Neural progenitor cell (in vitro differentiated cells): ENCODE results near the gene EFS.

Experiments used
- CTCF ChIP-seq: fragments of 200-600 bp; sonication (generic); IDR thresholded peaks from 2 replicates; pipeline ENCODE4 v1.5.1; 2017; ENCODE audit warnings: antibody characterized with exemption, mild to moderate bottlenecking
- EZH2 ChIP-seq: fragments of 200-600 bp; sonication (generic); IDR thresholded peaks from 2 replicates; pipeline ENCODE4 v1.6.1; 2017; ENCODE audit warnings: antibody characterized with exemption, mild to moderate bottlenecking, moderate library complexity

GRCh38 chr14:23307687-23308644, 57.0 kb downstream of the EFS start:
- TF ChIP-seq CTCF (no peak), EZH2 (no peak)
